ENCODE data around the gene PEX14.

- TF ChIP-seq EZH2 (IDR thresholded peaks at IDR 0.05; ENCODE audit: borderline replicate concordance) (no peak), EZH2phosphoT487 (IDR thresholded peaks at IDR 0.05; ENCODE audit: low read depth, severe bottlenecking, unreplicated experiment) (no peak)
These were observed 41.6 kb upstream of the PEX14 start for GRCh38 chr1:10432910-10433700.

Measured in hepatocyte (in vitro differentiated cells).